A549 (cell line): ENCODE measurements around the gene SHANK3.

ENCODE experiments used
- CTCF ChIP-seq: fragments of >200 bp; sonication (Bioruptor Twin); formaldehyde crosslinking; IDR thresholded peaks from 3 replicates; pipeline ENCODE4 v1.5.1; 2016
- JUN ChIP-seq, 2 experiments: fragments of >200 bp; sonication (Bioruptor Twin); formaldehyde crosslinking; IDR thresholded peaks; 2 replicates in 1 of 2; 3 replicates in 1 of 2; pipeline ENCODE4 v1.6.1; 2016 to 2017
- MAX ChIP-seq: IDR thresholded peaks from 2 replicates; pipeline ENCODE4 v1.6.1; 2012
- NR3C1 ChIP-seq: fragments of >200 bp; sonication (Bioruptor Twin); formaldehyde crosslinking; IDR thresholded peaks from 3 replicates; pipeline ENCODE4 v1.6.1; 2017
- POLR2A ChIP-seq: IDR thresholded peaks from 2 replicates; pipeline ENCODE4 v1.6.1; 2012; ENCODE audit warnings: mild to moderate bottlenecking, low read length
- ZSCAN20 ChIP-seq: fragments of 250-450 bp; sonication (Bioruptor Pico); IDR thresholded peaks from 2 replicates; pipeline ENCODE4 v1.8.0; 2022; ENCODE audit warnings: mild to moderate bottlenecking, moderate library complexity

DNA sequence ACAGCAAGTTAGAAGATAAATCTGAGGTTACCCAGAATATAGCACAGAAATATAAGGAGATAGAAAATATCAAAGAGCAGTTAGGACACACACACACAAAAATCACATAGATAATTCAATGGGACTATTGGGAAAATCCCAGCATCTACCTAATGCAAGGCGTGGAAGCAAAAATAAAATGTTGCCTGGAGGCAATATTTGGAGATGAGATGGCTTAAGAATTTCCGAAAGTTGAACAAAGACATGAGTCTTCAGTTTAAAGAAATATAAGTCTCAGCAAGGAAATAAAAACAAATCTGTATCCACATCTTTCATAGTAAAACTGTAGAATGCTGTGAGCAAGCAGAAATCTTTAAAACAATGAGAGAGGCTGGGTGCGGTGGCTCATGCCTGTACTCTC, 35.9 kb downstream of the SHANK3 start:
- TF ChIP-seq POLR2A (no peak), CTCF (no peak), MAX (no peak), ZSCAN20 (CRISPR knock-in tag) (no peak), JUN (IDR thresholded peaks at IDR 0.05) (no peak), NR3C1 (no peak)
